ENCODE measurements around the gene IGSF9B.

The IGSF9B gene

DNA sequence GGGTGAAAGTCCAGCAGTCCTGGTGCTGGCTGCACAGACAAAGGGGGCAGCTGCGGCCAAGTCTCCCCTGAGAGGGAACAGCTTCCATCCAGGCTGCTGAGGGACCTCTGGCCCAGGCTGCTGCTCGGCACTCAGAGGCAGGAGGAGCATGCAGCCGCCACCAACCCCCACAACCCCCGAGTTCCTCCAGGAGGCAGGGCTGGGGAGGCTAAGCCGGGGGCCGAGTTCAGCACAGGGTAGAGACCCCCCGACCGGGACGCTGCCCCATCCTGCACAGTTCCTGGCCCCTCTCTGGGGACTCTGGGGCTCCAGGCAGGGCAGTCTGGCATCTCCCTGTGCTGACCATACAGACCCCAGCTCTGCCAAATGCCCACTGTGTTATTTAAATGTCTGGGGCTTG is 20.2 kb downstream of the IGSF9B start:
- TF ChIP-seq, protein P1, sequence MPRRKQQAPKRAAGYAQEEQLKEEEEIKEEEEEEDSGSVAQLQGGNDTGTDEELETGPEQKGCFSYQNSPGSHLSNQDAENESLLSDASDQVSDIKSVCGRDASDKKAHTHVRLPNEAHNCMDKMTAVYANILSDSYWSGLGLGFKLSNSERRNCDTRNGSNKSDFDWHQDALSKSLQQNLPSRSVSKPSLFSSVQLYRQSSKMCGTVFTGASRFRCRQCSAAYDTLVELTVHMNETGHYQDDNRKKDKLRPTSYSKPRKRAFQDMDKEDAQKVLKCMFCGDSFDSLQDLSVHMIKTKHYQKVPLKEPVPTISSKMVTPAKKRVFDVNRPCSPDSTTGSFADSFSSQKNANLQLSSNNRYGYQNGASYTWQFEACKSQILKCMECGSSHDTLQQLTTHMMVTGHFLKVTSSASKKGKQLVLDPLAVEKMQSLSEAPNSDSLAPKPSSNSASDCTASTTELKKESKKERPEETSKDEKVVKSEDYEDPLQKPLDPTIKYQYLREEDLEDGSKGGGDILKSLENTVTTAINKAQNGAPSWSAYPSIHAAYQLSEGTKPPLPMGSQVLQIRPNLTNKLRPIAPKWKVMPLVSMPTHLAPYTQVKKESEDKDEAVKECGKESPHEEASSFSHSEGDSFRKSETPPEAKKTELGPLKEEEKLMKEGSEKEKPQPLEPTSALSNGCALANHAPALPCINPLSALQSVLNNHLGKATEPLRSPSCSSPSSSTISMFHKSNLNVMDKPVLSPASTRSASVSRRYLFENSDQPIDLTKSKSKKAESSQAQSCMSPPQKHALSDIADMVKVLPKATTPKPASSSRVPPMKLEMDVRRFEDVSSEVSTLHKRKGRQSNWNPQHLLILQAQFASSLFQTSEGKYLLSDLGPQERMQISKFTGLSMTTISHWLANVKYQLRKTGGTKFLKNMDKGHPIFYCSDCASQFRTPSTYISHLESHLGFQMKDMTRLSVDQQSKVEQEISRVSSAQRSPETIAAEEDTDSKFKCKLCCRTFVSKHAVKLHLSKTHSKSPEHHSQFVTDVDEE (CRISPR knock-in tag; IDR thresholded peaks at IDR 0.05) = no peak
- TF ChIP-seq, protein P2, sequence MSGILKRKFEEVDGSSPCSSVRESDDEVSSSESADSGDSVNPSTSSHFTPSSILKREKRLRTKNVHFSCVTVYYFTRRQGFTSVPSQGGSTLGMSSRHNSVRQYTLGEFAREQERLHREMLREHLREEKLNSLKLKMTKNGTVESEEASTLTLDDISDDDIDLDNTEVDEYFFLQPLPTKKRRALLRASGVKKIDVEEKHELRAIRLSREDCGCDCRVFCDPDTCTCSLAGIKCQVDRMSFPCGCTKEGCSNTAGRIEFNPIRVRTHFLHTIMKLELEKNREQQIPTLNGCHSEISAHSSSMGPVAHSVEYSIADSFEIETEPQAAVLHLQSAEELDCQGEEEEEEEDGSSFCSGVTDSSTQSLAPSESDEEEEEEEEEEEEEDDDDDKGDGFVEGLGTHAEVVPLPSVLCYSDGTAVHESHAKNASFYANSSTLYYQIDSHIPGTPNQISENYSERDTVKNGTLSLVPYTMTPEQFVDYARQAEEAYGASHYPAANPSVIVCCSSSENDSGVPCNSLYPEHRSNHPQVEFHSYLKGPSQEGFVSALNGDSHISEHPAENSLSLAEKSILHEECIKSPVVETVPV (CRISPR knock-in tag; IDR thresholded peaks at IDR 0.05) = no peak
- TF ChIP-seq CSDC2 (CRISPR knock-in tag; IDR thresholded peaks at IDR 0.05) = no peak
- TF ChIP-seq ZFP3 (CRISPR knock-in tag; IDR thresholded peaks at IDR 0.05) = no peak
- TF ChIP-seq TOX (CRISPR knock-in tag; IDR thresholded peaks at IDR 0.05; ENCODE audit: borderline replicate concordance) = no peak
- no peak for TF ChIP-seq ARNTL (CRISPR knock-in tag; IDR thresholded peaks at IDR 0.05; ENCODE audit: borderline replicate concordance, low read depth)
- TF ChIP-seq OSR1 (CRISPR knock-in tag; IDR thresholded peaks at IDR 0.05) = no peak
- TF ChIP-seq, protein P3, sequence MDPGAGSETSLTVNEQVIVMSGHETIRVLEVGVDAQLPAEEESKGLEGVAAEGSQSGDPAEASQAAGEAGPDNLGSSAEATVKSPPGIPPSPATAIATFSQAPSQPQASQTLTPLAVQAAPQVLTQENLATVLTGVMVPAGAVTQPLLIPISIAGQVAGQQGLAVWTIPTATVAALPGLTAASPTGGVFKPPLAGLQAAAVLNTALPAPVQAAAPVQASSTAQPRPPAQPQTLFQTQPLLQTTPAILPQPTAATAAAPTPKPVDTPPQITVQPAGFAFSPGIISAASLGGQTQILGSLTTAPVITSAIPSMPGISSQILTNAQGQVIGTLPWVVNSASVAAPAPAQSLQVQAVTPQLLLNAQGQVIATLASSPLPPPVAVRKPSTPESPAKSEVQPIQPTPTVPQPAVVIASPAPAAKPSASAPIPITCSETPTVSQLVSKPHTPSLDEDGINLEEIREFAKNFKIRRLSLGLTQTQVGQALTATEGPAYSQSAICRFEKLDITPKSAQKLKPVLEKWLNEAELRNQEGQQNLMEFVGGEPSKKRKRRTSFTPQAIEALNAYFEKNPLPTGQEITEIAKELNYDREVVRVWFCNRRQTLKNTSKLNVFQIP (CRISPR knock-in tag; IDR thresholded peaks at IDR 0.05; ENCODE audit: borderline replicate concordance, low read depth) = no peak
- no peak for TF ChIP-seq ZNF565 (CRISPR knock-in tag; conservative IDR thresholded peaks at IDR 0.05; ENCODE audit: low read depth)
- no peak for TF ChIP-seq SNAI2 (CRISPR knock-in tag; IDR thresholded peaks at IDR 0.05)
- no peak; the same call in 1 of the 2 replicates for TF ChIP-seq ZNF70 (CRISPR knock-in tag; IDR thresholded peaks at IDR 0.05)
- ATAC-seq = peak; percentile 48; the same call in 2 of the 3 replicates

DNA sequence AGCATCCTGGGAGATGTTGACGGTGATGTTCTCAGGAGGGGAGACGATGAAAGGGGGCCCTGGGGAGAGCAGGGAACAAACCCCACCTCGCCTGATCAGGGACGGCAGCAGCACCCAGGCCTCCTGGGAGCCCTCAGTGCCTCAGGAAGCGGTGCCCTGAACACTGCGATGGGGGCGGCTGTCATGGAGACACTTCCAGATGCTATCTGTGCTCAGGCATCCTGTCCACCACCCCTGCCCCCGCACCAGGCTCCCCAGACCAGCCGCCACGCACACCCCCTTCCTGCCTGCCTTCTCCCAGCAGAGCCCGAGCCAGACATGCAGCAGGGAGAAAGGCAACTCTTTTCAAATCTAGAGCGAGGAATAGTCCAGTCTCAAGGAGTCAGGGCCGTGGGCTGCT is 20.6 kb downstream of the IGSF9B start:
- peak; percentile 55 for TF ChIP-seq TCF4 (CRISPR knock-in tag; IDR thresholded peaks at IDR 0.05; ENCODE audit: borderline replicate concordance)
- TF ChIP-seq SNAI2 (CRISPR knock-in tag; IDR thresholded peaks at IDR 0.05) = no peak
- peak; percentile 50 for ATAC-seq

DNA sequence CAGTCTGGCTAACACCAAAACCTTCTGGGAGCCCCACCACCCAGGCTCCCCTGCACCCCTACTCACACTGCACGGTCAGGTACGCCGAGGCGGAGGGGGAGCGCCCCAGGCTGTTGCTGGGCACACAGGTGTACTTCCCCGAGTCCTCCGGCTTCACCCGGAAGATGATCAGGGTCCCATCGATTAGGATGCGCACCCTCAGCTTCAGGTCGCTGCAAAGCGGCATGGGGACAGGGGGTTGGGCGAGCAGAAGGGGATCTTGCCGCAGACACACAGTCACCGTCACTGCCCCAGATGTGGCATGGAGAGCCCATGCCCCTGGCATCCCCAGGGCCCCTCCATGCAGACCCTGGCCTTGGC is 21.2 kb downstream of the IGSF9B start:
- no peak for ATAC-seq
- TF ChIP-seq, protein P3 (CRISPR knock-in tag; IDR thresholded peaks at IDR 0.05; ENCODE audit: borderline replicate concordance, low read depth) = no peak
- TF ChIP-seq, protein P4, sequence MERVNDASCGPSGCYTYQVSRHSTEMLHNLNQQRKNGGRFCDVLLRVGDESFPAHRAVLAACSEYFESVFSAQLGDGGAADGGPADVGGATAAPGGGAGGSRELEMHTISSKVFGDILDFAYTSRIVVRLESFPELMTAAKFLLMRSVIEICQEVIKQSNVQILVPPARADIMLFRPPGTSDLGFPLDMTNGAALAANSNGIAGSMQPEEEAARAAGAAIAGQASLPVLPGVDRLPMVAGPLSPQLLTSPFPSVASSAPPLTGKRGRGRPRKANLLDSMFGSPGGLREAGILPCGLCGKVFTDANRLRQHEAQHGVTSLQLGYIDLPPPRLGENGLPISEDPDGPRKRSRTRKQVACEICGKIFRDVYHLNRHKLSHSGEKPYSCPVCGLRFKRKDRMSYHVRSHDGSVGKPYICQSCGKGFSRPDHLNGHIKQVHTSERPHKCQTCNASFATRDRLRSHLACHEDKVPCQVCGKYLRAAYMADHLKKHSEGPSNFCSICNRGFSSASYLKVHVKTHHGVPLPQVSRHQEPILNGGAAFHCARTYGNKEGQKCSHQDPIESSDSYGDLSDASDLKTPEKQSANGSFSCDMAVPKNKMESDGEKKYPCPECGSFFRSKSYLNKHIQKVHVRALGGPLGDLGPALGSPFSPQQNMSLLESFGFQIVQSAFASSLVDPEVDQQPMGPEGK (CRISPR knock-in tag; IDR thresholded peaks at IDR 0.05; ENCODE audit: borderline replicate concordance) = no peak
- TF ChIP-seq ZNF70 (CRISPR knock-in tag; IDR thresholded peaks at IDR 0.05) = no peak
- TF ChIP-seq ARNTL (CRISPR knock-in tag; IDR thresholded peaks at IDR 0.05; ENCODE audit: borderline replicate concordance, low read depth) = no peak
- TF ChIP-seq RARB (CRISPR knock-in tag; IDR thresholded peaks at IDR 0.05) = no peak
- no peak for TF ChIP-seq ZC3H10 (CRISPR knock-in tag; IDR thresholded peaks at IDR 0.05)
- TF ChIP-seq, protein P5, sequence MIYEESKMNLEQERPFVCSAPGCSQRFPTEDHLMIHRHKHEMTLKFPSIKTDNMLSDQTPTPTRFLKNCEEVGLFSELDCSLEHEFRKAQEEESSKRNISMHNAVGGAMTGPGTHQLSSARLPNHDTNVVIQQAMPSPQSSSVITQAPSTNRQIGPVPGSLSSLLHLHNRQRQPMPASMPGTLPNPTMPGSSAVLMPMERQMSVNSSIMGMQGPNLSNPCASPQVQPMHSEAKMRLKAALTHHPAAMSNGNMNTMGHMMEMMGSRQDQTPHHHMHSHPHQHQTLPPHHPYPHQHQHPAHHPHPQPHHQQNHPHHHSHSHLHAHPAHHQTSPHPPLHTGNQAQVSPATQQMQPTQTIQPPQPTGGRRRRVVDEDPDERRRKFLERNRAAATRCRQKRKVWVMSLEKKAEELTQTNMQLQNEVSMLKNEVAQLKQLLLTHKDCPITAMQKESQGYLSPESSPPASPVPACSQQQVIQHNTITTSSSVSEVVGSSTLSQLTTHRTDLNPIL (CRISPR knock-in tag; IDR thresholded peaks at IDR 0.05; ENCODE audit: low read depth) = no peak
- no peak for TF ChIP-seq ZFP3 (CRISPR knock-in tag; IDR thresholded peaks at IDR 0.05)
- TF ChIP-seq ISL1 (CRISPR knock-in tag; IDR thresholded peaks at IDR 0.05) = no peak
- TF ChIP-seq SNAI2 (CRISPR knock-in tag; IDR thresholded peaks at IDR 0.05) = no peak
